ENCODE results near the gene PBXIP1. TPM values are rescaled to one million over a fixed set of nuclear protein-coding genes. Genes with fewer than 3 reads are reported as not detected.
A peak's percentile ranks its signal among the peaks of the same experiment; 100 is the strongest.

Gene PBXIP1
- total RNA-seq (100 to 1,000 TPM; 106 to 119 TPM), polyA plus RNA-seq (100 to 1,000 TPM in 1 of 2 donors, 10 to 100 TPM in 1; 95.3 to 169 TPM)
- long read RNA-seq, donor 1, transcript PBXIP1-202 (11 exons, 3,212 nt): major isoform, 94 of 186 reads
- long read RNA-seq, donor 1, partial matches to known transcripts: 68 of 186 reads
- long read RNA-seq, donor 1, other reads (novel, unspliced or antisense): 24 of 186 reads
- long read RNA-seq, donor 2, transcript PBXIP1-202 (11 exons, 3,212 nt): major isoform, 56 of 95 reads
- long read RNA-seq, donor 2, partial matches to known transcripts: 33 of 95 reads
- long read RNA-seq, donor 2, other reads (novel, unspliced or antisense): 6 of 95 reads

GRCh38 chr1:154955718-154956543, at the start of gene PBXIP1:
Gene PBXIP1 (minus strand): TSS chr1:154956099. CDS start chr1:154953721, 2,378 bp downstream.
- intact Hi-C loops (cut with DNase I): loop anchor here in 1 of 2 donors (5.0 kb wide), 1 partner anchor 61 kb away; no protein-coding TSS in a partner anchor
- DNase-seq (peak in 1 of 2 donors; percentile 79), ATAC-seq (ENCODE audit: low FRiP score) (peak; percentile 90)
- Histone ChIP-seq H3K27me3 (ENCODE audit: control insufficient read depth in 1 of 2, insufficient read depth in 2 of 2, low read length in 1 of 2) (no peaks in the 10 kb centered on the region), H3K9me3 (ENCODE audit: control insufficient read depth, low read length) (no peaks in the 10 kb centered on the region), H3K4me3 (ENCODE audit: low read length in 2 of 2) (peak within 1 kb of the TSS; percentile 72 to 74), H3K36me3 (ENCODE audit: control insufficient read depth in 1 of 2, insufficient read depth in 2 of 2, low read length in 1 of 2) (no peaks in the 10 kb centered on the region), H3K4me1 (ENCODE audit: control insufficient read depth in 1 of 2, insufficient read depth in 2 of 2, low read length in 2 of 2) (peaks cover 0 to 5% of the 10 kb centered on the region in 2 donors), H3K27ac (ENCODE audit: low read depth in 1 of 2, low read length in 2 of 2) (peak within 1 kb of the TSS; percentile 8 to 86)
- whole genome bisulfite sequencing, 2 donors: 0% methylated on average over 18 of the region's 18 CpGs

GRCh38 chr1:155005076-155006011, 49.4 kb upstream of the PBXIP1 start:
- H3K27ac ChIP-seq (ENCODE audit: low read depth in 1 of 2, low read length in 2 of 2): peak overlapping the region in 1 of 2 donors; percentile 77
- H3K4me1 ChIP-seq (ENCODE audit: control insufficient read depth in 1 of 2, insufficient read depth in 2 of 2, low read length in 2 of 2): peaks cover 0 to 2% of the 10 kb centered on the region in 2 donors
- 11 to 12% methylated on average over 14 to 17 of the region's 17 CpGs for WGBS, 2 donors
- ATAC-seq (ENCODE audit: low FRiP score) (no peak), DNase-seq (peak; percentile 80 to 89)
- no peaks in the 10 kb centered on the region for H3K27me3 ChIP-seq (ENCODE audit: control insufficient read depth in 1 of 2, insufficient read depth in 2 of 2, low read length in 1 of 2)
- H3K4me3 ChIP-seq (ENCODE audit: low read length in 2 of 2): no peak overlapping the region
- H3K36me3 ChIP-seq (ENCODE audit: control insufficient read depth in 1 of 2, insufficient read depth in 2 of 2, low read length in 1 of 2): no peaks in the 10 kb centered on the region
- intact Hi-C loops (cut with DNase I): no loop called here
- H3K9me3 ChIP-seq (ENCODE audit: control insufficient read depth, low read length): no peaks in the 10 kb centered on the region

GRCh38 chr1:155004352-155005075, 48.6 kb upstream of the PBXIP1 start:
- WGBS, 2 donors: 21 to 26% methylated on average over 5 of the region's 5 CpGs
- Histone ChIP-seq H3K36me3 (ENCODE audit: control insufficient read depth in 1 of 2, insufficient read depth in 2 of 2, low read length in 1 of 2) (no peaks in the 10 kb centered on the region), H3K27ac (ENCODE audit: low read depth in 1 of 2, low read length in 2 of 2) (peak overlapping the region; percentile 34 to 77), H3K4me3 (ENCODE audit: low read length in 2 of 2) (peak overlapping the region; percentile 79 to 84), H3K27me3 (ENCODE audit: control insufficient read depth in 1 of 2, insufficient read depth in 2 of 2, low read length in 1 of 2) (no peaks in the 10 kb centered on the region), H3K9me3 (ENCODE audit: control insufficient read depth, low read length) (no peaks in the 10 kb centered on the region), H3K4me1 (ENCODE audit: control insufficient read depth in 1 of 2, insufficient read depth in 2 of 2, low read length in 2 of 2) (peaks cover 0 to 2% of the 10 kb centered on the region in 2 donors)
- intact Hi-C loops (cut with DNase I): loop anchor here in 1 of 2 donors (5.0 kb wide), 2 partner anchors 58 to 67 kb away; partner anchors contain the start of genes EFNA4 and PMVK
- DNase-seq (no peak), ATAC-seq (ENCODE audit: low FRiP score) (no peak)

- intact Hi-C loops (cut with DNase I): loop anchor here in 1 of 2 donors (5.0 kb wide), 2 partner anchors 58 to 67 kb away; partner anchors contain the start of genes EFNA4 and PMVK
Measured at GRCh38 chr1:155003766-155004351, 48.0 kb upstream of the PBXIP1 start.

GRCh38 chr1:155003227-155003765, 47.4 kb upstream of the PBXIP1 start:
- H3K36me3 ChIP-seq (ENCODE audit: control insufficient read depth in 1 of 2, insufficient read depth in 2 of 2, low read length in 1 of 2): no peaks in the 10 kb centered on the region

More at GRCh38 chr1:155003766-155004351, 48.0 kb upstream of the PBXIP1 start:
- WGBS, 2 donors: 0 to 1% methylated on average over 33 to 34 of the region's 34 CpGs
- Histone ChIP-seq H3K4me1 (ENCODE audit: control insufficient read depth in 1 of 2, insufficient read depth in 2 of 2, low read length in 2 of 2) (peaks cover 0 to 2% of the 10 kb centered on the region in 2 donors), H3K9me3 (ENCODE audit: control insufficient read depth, low read length) (no peaks in the 10 kb centered on the region), H3K27ac (ENCODE audit: low read depth in 1 of 2, low read length in 2 of 2) (peak overlapping the region; percentile 34 to 77), H3K4me3 (ENCODE audit: low read length in 2 of 2) (peak overlapping the region; percentile 79 to 84), H3K27me3 (ENCODE audit: control insufficient read depth in 1 of 2, insufficient read depth in 2 of 2, low read length in 1 of 2) (no peaks in the 10 kb centered on the region), H3K36me3 (ENCODE audit: control insufficient read depth in 1 of 2, insufficient read depth in 2 of 2, low read length in 1 of 2) (no peaks in the 10 kb centered on the region)
- DNase-seq: peak; percentile 85 to 91
- ATAC-seq (ENCODE audit: low FRiP score): no peak

GRCh38 chr1:155002464-155003226, 46.7 kb upstream of the PBXIP1 start, which contains the start of gene ZBTB7B:
Gene ZBTB7B (plus strand): TSS chr1:155002802. CDS start chr1:155014661, 11,859 bp downstream.
- DNase-seq (peak; percentile 76 to 86), ATAC-seq (ENCODE audit: low FRiP score) (peak; percentile 6)
- no peaks in the 10 kb centered on the region for H3K36me3 ChIP-seq (ENCODE audit: control insufficient read depth in 1 of 2, insufficient read depth in 2 of 2, low read length in 1 of 2)
- H3K4me1 ChIP-seq (ENCODE audit: control insufficient read depth in 1 of 2, insufficient read depth in 2 of 2, low read length in 2 of 2): peaks cover 0 to 2% of the 10 kb centered on the region in 2 donors
- intact Hi-C loops (cut with DNase I): loop anchor here in 1 of 2 donors (1.0 to 5.0 kb wide), 3 partner anchors 29 to 65 kb away; partner anchors contain the start of genes EFNA4 and PMVK
- peak within 1 kb of the TSS; percentile 59 to 89 for H3K27ac ChIP-seq (ENCODE audit: low read depth in 1 of 2, low read length in 2 of 2)
- H3K9me3 ChIP-seq (ENCODE audit: control insufficient read depth, low read length): no peaks in the 10 kb centered on the region
- peak within 1 kb of the TSS; percentile 79 to 84 for H3K4me3 ChIP-seq (ENCODE audit: low read length in 2 of 2)
- H3K27me3 ChIP-seq (ENCODE audit: control insufficient read depth in 1 of 2, insufficient read depth in 2 of 2, low read length in 1 of 2): no peaks in the 10 kb centered on the region
- 0 to 1% methylated on average over 25 to 34 of the region's 35 CpGs for WGBS, 2 donors

More at GRCh38 chr1:155003227-155003765, 47.4 kb upstream of the PBXIP1 start:
- no peaks in the 10 kb centered on the region for H3K27me3 ChIP-seq (ENCODE audit: control insufficient read depth in 1 of 2, insufficient read depth in 2 of 2, low read length in 1 of 2)
- H3K27ac ChIP-seq (ENCODE audit: low read depth in 1 of 2, low read length in 2 of 2): peak overlapping the region; percentile 59 to 89
- WGBS, 2 donors: 0% methylated on average over 34 to 37 of the region's 37 CpGs
- ATAC-seq (ENCODE audit: low FRiP score): no peak
- H3K4me3 ChIP-seq (ENCODE audit: low read length in 2 of 2): peak overlapping the region; percentile 79 to 84
- peaks cover 0 to 2% of the 10 kb centered on the region in 2 donors for H3K4me1 ChIP-seq (ENCODE audit: control insufficient read depth in 1 of 2, insufficient read depth in 2 of 2, low read length in 2 of 2)
- DNase-seq: peak in 1 of 2 donors; percentile 84
- intact Hi-C loops (cut with DNase I): loop anchor here in 1 of 2 donors (5.0 kb wide), 2 partner anchors 59 to 66 kb away; partner anchors contain the start of genes EFNA4 and PMVK
- no peaks in the 10 kb centered on the region for H3K9me3 ChIP-seq (ENCODE audit: control insufficient read depth, low read length)

Measured in aorta (tissue), 5 donors.